CD14-positive monocyte (primary cell): ENCODE data around the gene PPEF1. TPM values are rescaled to one million over a fixed set of nuclear protein-coding genes. Genes with fewer than 3 reads are reported as not detected.

ENCODE experiments used
- DNase-seq, 3 donors: peaks; one replicate each; pipeline ENCODE4 v3.0.0-alpha.2; 2011 to 2022
- H2AFZ ChIP-seq: 2 replicates; pipeline ENCODE4 v1.6.0; 2012; ENCODE audit warnings: mild to moderate bottlenecking, low read depth, low read length, inconsistent platforms; ENCODE audit not compliant: insufficient read depth, poor library complexity, severe bottlenecking
- H3K27ac ChIP-seq, 2 donors: 1 replicate in 1 of 2; 2 replicates in 1 of 2; pipeline ENCODE4 v1.5.1; 2012 to 2013; ENCODE audit warnings: low read length in 2 of 2, control low read depth in 1 of 2, inconsistent platforms in 1 of 2, low read depth in 1 of 2, mild to moderate bottlenecking in 1 of 2
- H3K27me3 ChIP-seq, 2 donors: one replicate each; pipeline versions ENCODE4 v1.6.0 to v1.6.1; 2011 to 2013; ENCODE audit warnings: low read length in 2 of 2; ENCODE audit not compliant: control insufficient read depth in 2 of 2, insufficient read depth in 2 of 2
- H3K36me3 ChIP-seq, 2 donors: replicated peaks in 1 of 2; 1 replicate in 1 of 2; 2 replicates in 1 of 2; pipeline versions ENCODE4 v1.5.1 to v1.6.1; 2012 to 2013; ENCODE audit warnings: low read length in 2 of 2, control low read depth in 1 of 2, inconsistent platforms in 1 of 2, mild to moderate bottlenecking in 1 of 2; ENCODE audit not compliant: insufficient read depth in 2 of 2, control insufficient read depth in 1 of 2
- H3K4me1 ChIP-seq, 2 donors: 1 replicate in 1 of 2; 2 replicates in 1 of 2; pipeline versions ENCODE4 v1.5.1 to v1.6.1; 2012 to 2013; ENCODE audit warnings: low read length in 2 of 2, control low read depth in 1 of 2, inconsistent platforms in 1 of 2, mild to moderate bottlenecking in 1 of 2, moderate library complexity in 1 of 2; ENCODE audit not compliant: insufficient read depth in 2 of 2, control insufficient read depth in 1 of 2
- H3K4me2 ChIP-seq: replicated peaks from 2 replicates; pipeline ENCODE3; 2012; ENCODE audit warnings: low read length, moderate library complexity, mild to moderate bottlenecking; ENCODE audit not compliant: poor library complexity, severe bottlenecking; ENCODE audit errors: extremely low read depth
- H3K4me3 ChIP-seq, 3 experiments: fragments of 200-600 bp in 1 of 3; sonication (generic) in 1 of 3; replicated peaks in 1 of 3; 1 replicate in 2 of 3; 2 replicates in 1 of 3; pipeline ENCODE4 v1.5.1; 2011 to 2013; ENCODE audit warnings: low read length in 3 of 3, mild to moderate bottlenecking in 3 of 3, control low read depth in 2 of 3, low read depth in 2 of 3, inconsistent platforms in 1 of 3, moderate library complexity in 1 of 3
- H3K79me2 ChIP-seq: 2 replicates; pipeline ENCODE4 v1.6.0; 2012; ENCODE audit warnings: mild to moderate bottlenecking, control low read depth, inconsistent platforms, low read length, moderate library complexity; ENCODE audit not compliant: insufficient read depth
- H3K9ac ChIP-seq: 2 replicates; pipeline ENCODE4 v1.6.0; 2017; ENCODE audit warnings: low read length, mild to moderate bottlenecking; ENCODE audit not compliant: insufficient read depth, poor library complexity, severe bottlenecking
- H3K9me3 ChIP-seq, 2 donors: replicated peaks in 1 of 2; 1 replicate in 1 of 2; 2 replicates in 1 of 2; pipeline versions ENCODE4 v1.5.1 to v1.6.1; 2012 to 2013; ENCODE audit warnings: low read length in 2 of 2, control low read depth in 1 of 2; ENCODE audit not compliant: control insufficient read depth in 1 of 2, insufficient read depth in 1 of 2
- H4K20me1 ChIP-seq: 2 replicates; pipeline ENCODE4 v1.6.0; 2012; ENCODE audit warnings: mild to moderate bottlenecking, low read length, control low read depth, moderate library complexity; ENCODE audit not compliant: insufficient read depth
- H3K27ac Mint-ChIP-seq, 7 donors: one replicate each; pipeline ENCODE4 v1.8.0; 2020; ENCODE audit warnings: mild to moderate bottlenecking in 7 of 7, mixed read lengths in 7 of 7, moderate library complexity in 6 of 7, inconsistent platforms in 2 of 7
- H3K27me3 Mint-ChIP-seq, 3 donors: one replicate each; pipeline ENCODE4 v1.8.0; 2021 to 2022; ENCODE audit warnings: low read depth in 3 of 3, mild to moderate bottlenecking in 3 of 3, mixed read lengths in 3 of 3, moderate library complexity in 3 of 3, inconsistent platforms in 1 of 3
- H3K36me3 Mint-ChIP-seq, 2 donors: one replicate each; pipeline ENCODE4 v1.8.0; 2020; ENCODE audit warnings: mixed read lengths in 2 of 2, inconsistent platforms in 1 of 2, mild to moderate bottlenecking in 1 of 2
- H3K4me1 Mint-ChIP-seq: one replicate; pipeline ENCODE4 v1.8.0; 2020; ENCODE audit warnings: mild to moderate bottlenecking, mixed read lengths
- H3K4me3 Mint-ChIP-seq, 2 donors: one replicate each; pipeline ENCODE4 v1.8.0; 2020; ENCODE audit warnings: mild to moderate bottlenecking in 2 of 2, mixed read lengths in 2 of 2, moderate library complexity in 1 of 2
- H3K9me3 Mint-ChIP-seq, 7 donors: one replicate each; pipeline ENCODE4 v1.8.0; 2020 to 2022; ENCODE audit warnings: mixed read lengths in 7 of 7, mild to moderate bottlenecking in 6 of 7, moderate library complexity in 6 of 7, inconsistent platforms in 2 of 7
- WGBS: methylation state at CpG from one replicate; pipeline ENCODE4 v1.1.5; 2013; ENCODE audit warnings: missing lambda C conversion rate; ENCODE audit not compliant: insufficient coverage; 5-methylcytosine and 5-hydroxymethylcytosine counted together
- intact Hi-C, 2 donors: fragments of 100-400 bp; cut with micrococcal nuclease; formaldehyde crosslinking; loops; one replicate each; pipeline versions ENCODE4 v1.15.0 to v1.15.1; 2023
- polyA plus RNA-seq, 3 donors: library from polyadenylated mRNA; depleted of rRNA in 1 of 3; unstranded in 2 of 3; stranded (reverse) in 1 of 3; fragments of 300-500 nt in 2 of 3; fragments of >200 nt in 1 of 3; fragmentation: Illumina TruSeq in 2 of 3; gene quantifications; 1 replicate in 2 of 3; 2 replicates in 1 of 3; pipeline ENCODE4 v1.2.3, GENCODE V29; 2012 to 2021
- TF ChIP-seq, protein P1 (sequence below): fragments of 200-600 bp; IDR thresholded peaks from one replicate; pipeline ENCODE4 v1.8.0; 2022; ENCODE audit warnings: antibody characterized with exemption, mild to moderate bottlenecking

PPEF1 gene
- polyA plus RNA-seq, 3 donors: 0.26 to 0.32 TPM; not detected in 1

DNA sequence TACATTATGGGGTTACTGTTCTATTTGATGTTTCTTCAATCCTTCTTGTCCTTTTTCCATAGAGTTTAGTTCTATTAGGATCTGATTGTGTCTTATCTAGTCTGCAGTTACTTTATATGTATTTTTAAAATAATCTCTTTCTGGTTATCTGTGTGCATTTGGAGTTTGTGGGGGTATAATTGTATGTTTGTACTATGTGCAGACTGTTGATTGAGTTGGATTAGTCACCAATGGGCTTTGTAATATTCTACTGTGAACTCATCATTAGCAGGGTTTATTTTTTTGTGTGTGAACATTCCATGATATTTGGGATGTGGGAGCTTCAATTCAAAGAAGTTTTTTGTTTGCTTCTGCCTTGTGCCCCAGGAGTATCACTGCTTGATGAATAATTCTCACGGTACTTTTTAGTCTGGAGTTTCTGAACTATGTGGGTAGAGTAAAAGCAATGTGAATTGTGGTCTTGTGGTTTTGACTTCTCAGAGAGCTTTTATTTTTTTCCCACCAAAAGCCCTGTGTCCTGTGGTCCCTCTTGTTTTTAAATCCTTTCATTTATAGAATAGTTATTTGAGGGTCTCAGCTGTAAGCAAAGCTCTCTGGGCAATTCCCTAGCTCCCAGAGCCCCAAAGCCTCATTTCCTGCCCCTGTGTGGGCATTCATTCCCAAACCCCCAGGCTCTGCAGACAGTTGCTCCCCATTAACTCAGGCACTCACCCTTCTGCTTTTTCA lies 148.6 kb downstream of the PPEF1 start:
- no peak overlapping the region for H2AFZ ChIP-seq
- no peak overlapping the region for H3K9ac ChIP-seq
- Mint-ChIP-seq H3K27me3 (peaks cover 0 to 5% (median 0%) of the 10 kb centered on the region in 3 donors), H3K36me3 (no peaks in the 10 kb centered on the region), H3K27ac (no peak overlapping the region), H3K4me1 (peaks cover 11% of the 10 kb centered on the region), H3K4me3 (no peak overlapping the region), H3K9me3 (peaks cover 0 to 9% (median 3%) of the 10 kb centered on the region in 7 donors)
- H3K79me2 ChIP-seq: no peaks in the 10 kb centered on the region
- no CpG with 5 or more reads among the region's 1 CpG for WGBS
- no peak overlapping the region for H3K4me2 ChIP-seq
- H4K20me1 ChIP-seq: no peaks in the 10 kb centered on the region
- no peak overlapping the region for H3K4me3 ChIP-seq
- no peaks in the 10 kb centered on the region for H3K27me3 ChIP-seq
- no peak for DNase-seq
- no peaks in the 10 kb centered on the region for H3K9me3 ChIP-seq
- peaks cover 0 to 2% of the 10 kb centered on the region in 2 donors for H3K4me1 ChIP-seq
- H3K27ac ChIP-seq: no peak overlapping the region
- intact Hi-C loops: no loop called here
- H3K36me3 ChIP-seq: no peaks in the 10 kb centered on the region
- TF ChIP-seq, protein P1, sequence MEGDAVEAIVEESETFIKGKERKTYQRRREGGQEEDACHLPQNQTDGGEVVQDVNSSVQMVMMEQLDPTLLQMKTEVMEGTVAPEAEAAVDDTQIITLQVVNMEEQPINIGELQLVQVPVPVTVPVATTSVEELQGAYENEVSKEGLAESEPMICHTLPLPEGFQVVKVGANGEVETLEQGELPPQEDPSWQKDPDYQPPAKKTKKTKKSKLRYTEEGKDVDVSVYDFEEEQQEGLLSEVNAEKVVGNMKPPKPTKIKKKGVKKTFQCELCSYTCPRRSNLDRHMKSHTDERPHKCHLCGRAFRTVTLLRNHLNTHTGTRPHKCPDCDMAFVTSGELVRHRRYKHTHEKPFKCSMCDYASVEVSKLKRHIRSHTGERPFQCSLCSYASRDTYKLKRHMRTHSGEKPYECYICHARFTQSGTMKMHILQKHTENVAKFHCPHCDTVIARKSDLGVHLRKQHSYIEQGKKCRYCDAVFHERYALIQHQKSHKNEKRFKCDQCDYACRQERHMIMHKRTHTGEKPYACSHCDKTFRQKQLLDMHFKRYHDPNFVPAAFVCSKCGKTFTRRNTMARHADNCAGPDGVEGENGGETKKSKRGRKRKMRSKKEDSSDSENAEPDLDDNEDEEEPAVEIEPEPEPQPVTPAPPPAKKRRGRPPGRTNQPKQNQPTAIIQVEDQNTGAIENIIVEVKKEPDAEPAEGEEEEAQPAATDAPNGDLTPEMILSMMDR: no peak

DNA sequence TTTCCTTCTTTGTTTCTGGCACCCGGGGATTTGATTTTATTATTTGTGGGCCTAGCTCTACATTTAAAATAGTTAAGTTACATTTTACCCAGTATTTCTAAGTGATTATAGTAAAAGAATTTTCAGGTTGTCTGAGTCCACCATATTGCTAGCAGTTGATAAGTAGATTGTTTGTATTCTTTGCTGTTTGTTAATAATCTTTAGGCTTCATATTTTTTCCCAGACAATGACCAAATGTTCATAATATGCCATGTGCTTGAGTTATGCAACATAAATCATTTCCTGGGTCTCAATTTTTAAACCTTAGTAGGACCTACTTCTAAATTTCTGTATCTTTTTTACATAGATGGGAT lies 149.2 kb downstream of the PPEF1 start:
- Histone ChIP-seq H3K27ac (no peak overlapping the region), H3K4me1 (peaks cover 0 to 2% of the 10 kb centered on the region in 2 donors), H3K27me3 (no peaks in the 10 kb centered on the region), H3K4me2 (no peak overlapping the region), H3K36me3 (no peaks in the 10 kb centered on the region), H3K9ac (no peak overlapping the region), H3K9me3 (no peaks in the 10 kb centered on the region), H3K4me3 (no peak overlapping the region), H2AFZ (no peak overlapping the region), H4K20me1 (no peaks in the 10 kb centered on the region), H3K79me2 (no peaks in the 10 kb centered on the region)
- no peak overlapping the region for H3K4me3 Mint-ChIP-seq
- intact Hi-C loops: no loop called here
- TF ChIP-seq, protein P1: no peak
- WGBS: no CpG with 5 or more reads among the region's 1 CpG
- no peak overlapping the region for H3K27ac Mint-ChIP-seq
- H3K4me1 Mint-ChIP-seq: peaks cover 11% of the 10 kb centered on the region
- peaks cover 0 to 5% (median 1%) of the 10 kb centered on the region in 3 donors for H3K27me3 Mint-ChIP-seq
- H3K9me3 Mint-ChIP-seq: peaks cover 0 to 9% (median 3%) of the 10 kb centered on the region in 7 donors
- DNase-seq: no peak
- H3K36me3 Mint-ChIP-seq: no peaks in the 10 kb centered on the region
